Calu3 (cell line): Measurements from ENCODE around the gene PPP1R27. TPM values are rescaled to one million over a fixed set of nuclear protein-coding genes. Genes with fewer than 3 reads are reported as not detected.

Source experiments
- BruUV-seq: library from RNA; stranded (reverse); fragments of 400-500 nt; replicated peaks from 2 replicates; lab custom pipeline; 2021; lab: Mats Ljungman, UMichigan
- CTCF ChIA-PET: fragments of 300-600 bp; sonication (Branson Sonifier 250); formaldehyde crosslinking; loops from one replicate; lab custom pipeline; 2022; ENCODE audit warnings: antibody characterized with exemption; lab: Charles Lee
- DNase-seq: peaks from one replicate; pipeline ENCODE4 v3.0.0; 2022
- H3K27ac Mint-ChIP-seq: one replicate; pipeline ENCODE4 v1.8.0; 2022; ENCODE audit warnings: mixed read lengths; ENCODE audit not compliant: unreplicated experiment
- H3K27me3 Mint-ChIP-seq: one replicate; pipeline ENCODE4 v1.8.0; 2022; ENCODE audit warnings: mixed read lengths; ENCODE audit not compliant: unreplicated experiment
- H3K36me3 Mint-ChIP-seq: one replicate; pipeline ENCODE4 v1.8.0; 2022; ENCODE audit warnings: mild to moderate bottlenecking, moderate library complexity, mixed read lengths; ENCODE audit not compliant: insufficient read depth, unreplicated experiment
- H3K4me1 Mint-ChIP-seq: one replicate; pipeline ENCODE4 v1.8.0; 2022; ENCODE audit warnings: mild to moderate bottlenecking, low read depth, mixed read lengths; ENCODE audit not compliant: unreplicated experiment
- H3K4me3 Mint-ChIP-seq: one replicate; pipeline ENCODE4 v1.8.0; 2022; ENCODE audit warnings: mild to moderate bottlenecking, low read depth, moderate library complexity, mixed read lengths; ENCODE audit not compliant: unreplicated experiment
- H3K9me3 Mint-ChIP-seq: one replicate; pipeline ENCODE4 v1.8.0; 2022; ENCODE audit warnings: low read depth, mixed read lengths; ENCODE audit not compliant: unreplicated experiment
- intact Hi-C: fragments of 100-400 bp; cut with micrococcal nuclease; formaldehyde crosslinking; loops from one replicate; pipeline ENCODE4 v1.10.0; 2022; ENCODE audit not compliant: unreplicated experiment
- total RNA-seq: library from RNA; stranded (reverse); gene quantifications from 2 replicates; pipeline ENCODE4 v1.2.3, GENCODE V29; 2022
- TF ChIP-seq, protein P1 (sequence below): fragments of 200-600 bp; IDR thresholded peaks from one replicate; pipeline ENCODE4 v1.8.0; 2022; ENCODE audit warnings: antibody characterized with exemption; ENCODE audit not compliant: unreplicated experiment

PPP1R27 gene
- total RNA-seq, 1 experiment from 2014 or later: not detected

DNA sequence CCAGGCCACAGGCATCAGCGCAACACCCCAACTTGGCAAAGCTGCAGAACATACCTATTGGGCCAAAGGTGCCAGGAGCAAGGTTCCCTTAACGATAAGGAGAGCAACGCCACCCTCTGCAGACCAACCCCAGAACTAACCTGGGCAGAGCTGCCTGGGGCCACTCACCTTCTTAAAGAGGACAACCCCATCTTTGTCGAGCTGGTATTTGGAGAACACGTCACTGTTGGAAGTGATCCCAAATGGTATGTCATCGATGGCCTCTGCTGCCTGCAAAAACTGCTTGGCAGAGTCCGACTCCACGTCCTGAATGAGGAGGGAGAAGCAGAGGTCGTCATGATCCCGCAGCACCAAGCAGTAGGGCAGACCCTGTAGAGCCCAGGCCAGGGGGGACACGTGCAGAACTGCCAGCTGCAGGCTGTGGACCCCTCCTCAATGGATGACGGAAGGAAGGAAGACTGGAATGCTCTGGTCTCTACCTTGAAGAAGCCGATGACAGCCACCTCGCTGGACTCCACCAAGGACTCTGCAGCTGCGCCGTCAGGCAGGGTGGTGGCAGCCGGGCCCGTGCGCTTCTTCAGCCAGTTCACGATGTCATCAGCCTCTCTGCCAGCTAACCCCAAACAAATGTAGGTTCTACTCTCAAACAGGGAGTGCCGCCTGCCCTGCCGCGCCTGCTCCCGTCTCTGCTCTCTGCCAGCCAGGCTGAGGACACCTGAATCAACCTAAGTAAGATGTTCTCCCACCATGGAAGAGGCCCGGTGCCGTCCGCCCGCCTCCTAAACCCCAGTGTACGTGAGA is 20.3 kb upstream of the PPP1R27 start:
- CTCF ChIA-PET: interaction anchor here (1.1 kb wide), 1 partner anchor 119 kb away, joined by 3 read pairs; no protein-coding TSS in a partner anchor
- Mint-ChIP-seq H3K4me1 (peaks cover 7% of the 10 kb centered on the region), H3K27ac (no peak overlapping the region), H3K36me3 (peaks cover 99% of the 10 kb centered on the region), H3K9me3 (no peaks in the 10 kb centered on the region), H3K4me3 (no peak overlapping the region), H3K27me3 (no peaks in the 10 kb centered on the region)
- TF ChIP-seq, protein P1, sequence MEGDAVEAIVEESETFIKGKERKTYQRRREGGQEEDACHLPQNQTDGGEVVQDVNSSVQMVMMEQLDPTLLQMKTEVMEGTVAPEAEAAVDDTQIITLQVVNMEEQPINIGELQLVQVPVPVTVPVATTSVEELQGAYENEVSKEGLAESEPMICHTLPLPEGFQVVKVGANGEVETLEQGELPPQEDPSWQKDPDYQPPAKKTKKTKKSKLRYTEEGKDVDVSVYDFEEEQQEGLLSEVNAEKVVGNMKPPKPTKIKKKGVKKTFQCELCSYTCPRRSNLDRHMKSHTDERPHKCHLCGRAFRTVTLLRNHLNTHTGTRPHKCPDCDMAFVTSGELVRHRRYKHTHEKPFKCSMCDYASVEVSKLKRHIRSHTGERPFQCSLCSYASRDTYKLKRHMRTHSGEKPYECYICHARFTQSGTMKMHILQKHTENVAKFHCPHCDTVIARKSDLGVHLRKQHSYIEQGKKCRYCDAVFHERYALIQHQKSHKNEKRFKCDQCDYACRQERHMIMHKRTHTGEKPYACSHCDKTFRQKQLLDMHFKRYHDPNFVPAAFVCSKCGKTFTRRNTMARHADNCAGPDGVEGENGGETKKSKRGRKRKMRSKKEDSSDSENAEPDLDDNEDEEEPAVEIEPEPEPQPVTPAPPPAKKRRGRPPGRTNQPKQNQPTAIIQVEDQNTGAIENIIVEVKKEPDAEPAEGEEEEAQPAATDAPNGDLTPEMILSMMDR: no peak
- no TSS peak for BruUV-seq
- intact Hi-C loops: no loop called here
- no peak for DNase-seq

DNA sequence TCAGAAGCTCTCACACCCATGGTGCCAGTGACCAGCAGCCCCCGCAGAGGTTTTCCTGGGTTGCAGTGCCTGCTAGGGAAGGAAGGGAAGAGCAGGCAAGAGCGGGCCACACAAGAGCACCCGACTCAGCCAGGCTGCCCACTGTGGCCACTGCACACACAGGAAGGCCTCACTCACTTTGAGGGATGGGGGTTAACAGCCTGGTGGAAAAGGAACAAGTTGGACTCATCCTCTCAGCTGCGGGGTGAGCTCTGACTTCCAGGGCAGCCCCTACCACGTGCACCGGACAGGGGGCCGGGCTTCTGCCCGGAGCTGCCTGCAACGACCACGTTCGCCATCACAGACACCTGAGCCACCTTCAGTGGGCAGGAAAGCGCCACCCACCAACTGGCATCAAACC is 17.4 kb upstream of the PPP1R27 start:
- CTCF ChIA-PET: interaction anchor here (0.6 kb wide), 1 partner anchor 141 kb away, joined by 3 read pairs; no protein-coding TSS in a partner anchor
- no peak for DNase-seq
- Mint-ChIP-seq H3K36me3 (peaks cover 91% of the 10 kb centered on the region), H3K4me1 (no peaks in the 10 kb centered on the region), H3K27ac (no peak overlapping the region), H3K4me3 (no peak overlapping the region), H3K27me3 (no peaks in the 10 kb centered on the region), H3K9me3 (no peaks in the 10 kb centered on the region)
- BruUV-seq: no TSS peak
- intact Hi-C loops: no loop called here
- TF ChIP-seq, protein P1: no peak

DNA sequence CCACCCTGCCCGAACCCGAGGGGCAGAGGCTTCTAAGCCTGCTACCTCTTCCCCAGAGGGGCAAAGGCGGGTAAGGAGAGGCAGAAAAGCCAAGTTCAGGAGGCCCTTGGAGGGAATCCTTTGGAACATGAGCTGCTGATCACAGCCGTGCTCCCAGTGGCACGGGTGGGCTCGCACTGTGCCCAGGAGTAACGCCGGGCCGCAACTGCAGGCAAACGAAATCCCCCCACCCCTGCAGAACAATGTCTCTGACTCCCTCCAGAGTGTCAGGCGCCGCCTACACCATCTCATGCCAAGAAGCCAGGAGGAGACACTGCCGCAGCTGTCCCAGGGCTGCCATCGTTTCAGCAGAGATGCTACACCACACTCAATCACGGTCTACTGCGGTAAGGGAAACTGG is 16.6 kb upstream of the PPP1R27 start:
- no peak overlapping the region for H3K27ac Mint-ChIP-seq
- no peaks in the 10 kb centered on the region for H3K27me3 Mint-ChIP-seq
- intact Hi-C loops: no loop called here
- H3K4me3 Mint-ChIP-seq: no peak overlapping the region
- no peaks in the 10 kb centered on the region for H3K9me3 Mint-ChIP-seq
- no peaks in the 10 kb centered on the region for H3K4me1 Mint-ChIP-seq
- peaks cover 91% of the 10 kb centered on the region for H3K36me3 Mint-ChIP-seq
- no TSS peak for BruUV-seq
- TF ChIP-seq, protein P1: no peak
- DNase-seq: no peak
- CTCF ChIA-PET: no interaction called here

DNA sequence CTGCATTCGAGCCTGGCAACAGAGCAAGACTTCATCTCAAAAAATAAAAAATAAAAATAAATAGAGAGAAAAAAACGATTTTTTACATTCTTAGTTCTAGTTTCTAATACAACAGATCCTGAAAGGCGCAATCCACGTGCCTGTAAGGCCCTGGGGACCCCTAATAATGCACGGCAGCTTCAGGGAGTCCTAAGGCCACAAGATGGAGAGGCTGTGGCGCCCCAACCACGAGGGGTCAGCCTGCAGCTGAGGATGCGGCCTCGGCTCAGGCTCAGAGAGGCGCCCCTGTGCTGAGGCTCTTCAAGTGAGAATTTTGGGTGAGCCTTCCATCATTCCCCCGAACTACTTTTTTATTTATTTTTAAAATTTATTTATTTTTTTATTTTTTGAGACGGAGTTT is 14.6 kb upstream of the PPP1R27 start:
- Mint-ChIP-seq H3K36me3 (peaks cover 90% of the 10 kb centered on the region), H3K4me1 (no peaks in the 10 kb centered on the region), H3K27me3 (no peaks in the 10 kb centered on the region), H3K4me3 (no peak overlapping the region), H3K9me3 (no peaks in the 10 kb centered on the region), H3K27ac (no peak overlapping the region)
- CTCF ChIA-PET: no interaction called here
- intact Hi-C loops: no loop called here
- TF ChIP-seq, protein P1: no peak
- no peak for DNase-seq
- no TSS peak for BruUV-seq
